GM18511 (cell line): ENCODE measurements around the gene ANP32E.
"Not testable (repeated sequence)": the region's sequence is repeated elsewhere in the genome, so short reads cannot be mapped to it uniquely, and the experiment has no call there.

Experiments used
- ATAC-seq: cut with Tn5 transposase; IDR thresholded peaks from one replicate; pipeline ENCODE4 v1.9.1; 2021; ENCODE audit warnings: mild to moderate bottlenecking, moderate library complexity; ENCODE audit not compliant: unreplicated experiment

Gene ANP32E

GRCh38 chr1:150257624-150258585 is 22.0 kb upstream of the ANP32E start, which contains the start of gene CA14:
TSS of gene CA14 (plus strand) at chr1:150257774. CDS start at chr1:150258129, 355 bp downstream.
- ATAC-seq: no peak

GRCh38 chr1:150256554-150257341 is 20.8 kb upstream of the ANP32E start:
- ATAC-seq: no peak

- no peak for ATAC-seq
Observed at GRCh38 chr1:150256198-150256553, 20.3 kb upstream of the ANP32E start.

- ATAC-seq: no peak
Observed at GRCh38 chr1:150249936-150250335, 14.0 kb upstream of the ANP32E start.

GRCh38 chr1:150243003-150243402 is 7.1 kb upstream of the ANP32E start:
- no peak for ATAC-seq

- ATAC-seq: no peak
Observed at GRCh38 chr1:150237746-150238145, 1.8 kb upstream of the ANP32E start.

GRCh38 chr1:150237176-150237575 is 1.3 kb upstream of the ANP32E start:
- ATAC-seq: not testable (repeated sequence)

GRCh38 chr1:150236614-150237100 is 745 bp upstream of the ANP32E start:
- ATAC-seq: no peak

GRCh38 chr1:150235294-150235851 is 539 bp downstream of the ANP32E start:
- no peak for ATAC-seq

GRCh38 chr1:150234566-150235293 is 1.2 kb downstream of the ANP32E start:
- peak; percentile 46 for ATAC-seq

GRCh38 chr1:150234309-150234565 is 1.7 kb downstream of the ANP32E start:
- no peak for ATAC-seq

- no peak for ATAC-seq
Observed at GRCh38 chr1:150233359-150234308, 2.3 kb downstream of the ANP32E start.

- ATAC-seq: not testable (repeated sequence)
Observed at GRCh38 chr1:150232921-150233320, 3.0 kb downstream of the ANP32E start.

- not testable (repeated sequence) for ATAC-seq
Observed at GRCh38 chr1:150228246-150228645, 7.7 kb downstream of the ANP32E start.

GRCh38 chr1:150227228-150227627 is 8.7 kb downstream of the ANP32E start:
- ATAC-seq: no peak

GRCh38 chr1:150226486-150226885 is 9.4 kb downstream of the ANP32E start:
- no peak for ATAC-seq

- no peak for ATAC-seq
Observed at GRCh38 chr1:150225546-150225945, 10.4 kb downstream of the ANP32E start.

GRCh38 chr1:150224983-150225382 is 10.9 kb downstream of the ANP32E start:
- no peak for ATAC-seq

- ATAC-seq: no peak
Observed at GRCh38 chr1:150221552-150221951, 14.4 kb downstream of the ANP32E start.

- not testable (repeated sequence) for ATAC-seq
Observed at GRCh38 chr1:150215855-150216254, 20.1 kb downstream of the ANP32E start.
